Muscle of leg (tissue), 11 donors: ENCODE measurements around the gene DNAJC4. TPM values are rescaled to one million over a fixed set of nuclear protein-coding genes. Genes with fewer than 3 reads are reported as not detected.

Experiments
- DNase-seq: peaks from one replicate; pipeline ENCODE4 v3.0.0; 2013
- H3K27ac ChIP-seq: one replicate; pipeline ENCODE4 v1.5.1; 2013; ENCODE audit warnings: mild to moderate bottlenecking, low read length, control low read depth
- H3K27me3 ChIP-seq: one replicate; pipeline ENCODE4 v1.6.1; 2013; ENCODE audit warnings: low read length; ENCODE audit not compliant: control insufficient read depth, insufficient read depth
- H3K36me3 ChIP-seq: one replicate; pipeline ENCODE4 v1.6.1; 2013; ENCODE audit warnings: low read length; ENCODE audit not compliant: control insufficient read depth, insufficient read depth
- H3K4me1 ChIP-seq: one replicate; pipeline ENCODE4 v1.6.1; 2013; ENCODE audit warnings: low read length; ENCODE audit not compliant: control insufficient read depth, insufficient read depth
- H3K4me3 ChIP-seq: one replicate; pipeline ENCODE4 v1.5.1; 2013; ENCODE audit warnings: low read length, control low read depth
- H3K9me3 ChIP-seq: replicated peaks from 2 replicates; pipeline ENCODE4 v1.6.1; 2013; ENCODE audit warnings: low read depth, low read length; ENCODE audit not compliant: control insufficient read depth
- WGBS: methylation state at CpG from one replicate; pipeline ENCODE4 v1.1.5; 2013; ENCODE audit warnings: missing lambda C conversion rate; ENCODE audit not compliant: insufficient coverage; 5-methylcytosine and 5-hydroxymethylcytosine counted together
- polyA plus RNA-seq, 8 donors: library from polyadenylated mRNA; unstranded; fragments of 120-200 nt; gene quantifications; one replicate each; pipeline versions ENCODE4 v1.2.1 to v1.2.3, GENCODE V29; 2013; ENCODE audit warnings: inconsistent platforms in 1 of 8, low replicate concordance in 1 of 8; ENCODE audit not compliant: insufficient read length in 8 of 8, insufficient read depth in 1 of 8
- total RNA-seq: library from RNA; stranded (reverse); fragments of 120-200 nt; gene quantifications from one replicate; pipeline ENCODE4 v1.2.4, GENCODE V29; 2013

DNAJC4 gene
- total and polyA plus RNA-seq, 9 donors = 13.6 to 75.1 (median 52.9) TPM

DNA sequence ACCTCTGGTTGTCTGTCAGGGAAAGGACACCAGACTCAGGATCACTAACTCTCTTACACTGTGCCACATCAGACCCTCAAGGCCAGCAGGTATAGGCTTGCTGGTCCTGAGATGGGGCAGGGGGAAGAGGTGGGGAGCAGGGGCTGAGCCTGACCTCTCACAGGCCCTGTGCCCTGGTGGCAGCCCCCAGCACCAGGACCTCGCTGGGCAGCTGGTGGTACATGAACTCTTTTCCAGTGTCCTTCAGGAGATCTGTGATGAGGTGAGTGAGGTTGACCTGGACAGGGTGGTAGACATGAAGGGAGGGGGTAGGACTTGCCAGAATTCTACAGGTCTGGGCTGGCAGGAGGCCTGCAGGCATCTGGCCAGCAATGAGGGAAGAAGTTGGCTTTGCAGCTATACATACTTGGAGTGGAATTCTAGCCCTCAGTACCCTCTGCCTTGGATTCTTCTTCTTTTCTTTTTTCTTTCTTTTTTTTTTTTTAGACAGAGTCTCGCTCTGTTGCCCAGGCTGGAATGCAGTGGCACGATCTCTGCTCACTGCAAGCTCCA is 2.9 kb upstream of the DNAJC4 start:
- Histone ChIP-seq H3K27me3 (no peaks in the 10 kb centered on the region), H3K27ac (no peak overlapping the region)

DNA sequence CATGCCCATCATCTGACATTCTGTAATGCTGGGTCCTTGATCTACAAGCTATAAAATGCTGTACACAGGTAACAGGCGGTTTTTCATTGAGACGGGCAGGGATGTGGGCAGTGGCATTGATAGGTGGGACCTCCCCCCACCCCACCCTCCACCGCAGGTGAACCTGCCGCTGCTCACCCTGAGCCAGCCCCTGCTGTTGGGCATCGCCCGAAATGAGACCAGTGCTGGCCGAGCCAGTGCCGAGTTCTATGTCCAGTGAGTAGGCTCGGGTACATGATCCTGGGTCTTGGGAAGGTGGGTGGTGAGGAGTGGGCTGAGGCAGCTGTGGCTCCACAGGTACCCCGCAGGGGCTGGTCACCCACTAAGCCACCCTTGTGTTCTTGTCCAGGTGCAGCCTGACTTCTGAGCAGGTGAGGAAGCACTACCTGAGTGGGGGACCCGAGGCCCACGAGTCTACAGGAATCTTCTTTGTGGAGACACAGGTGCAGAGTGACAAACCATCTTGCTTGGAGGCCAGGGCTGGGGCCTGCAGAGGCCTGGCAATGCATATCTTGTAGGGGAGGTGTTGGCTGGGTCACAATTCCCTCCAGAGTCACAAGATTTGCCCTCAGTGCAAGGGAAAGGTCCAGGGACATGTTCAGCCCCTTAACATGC is 1.1 kb upstream of the DNAJC4 start:
- Histone ChIP-seq H3K4me3 (no peak overlapping the region), H3K4me1 (peaks cover 67% of the 10 kb centered on the region), H3K27me3 (no peaks in the 10 kb centered on the region), H3K9me3 (no peaks in the 10 kb centered on the region), H3K27ac (peak overlapping the region; percentile 95), H3K36me3 (peaks cover 8% of the 10 kb centered on the region)
- DNase-seq = peak; percentile 30
- WGBS = 88% methylated on average over 7 of the region's 12 CpGs

More for the DNA sequence above, 2.9 kb upstream of the DNAJC4 start:
- WGBS = 85% methylated on average over 1 of the region's 3 CpGs
- Histone ChIP-seq H3K4me3 (no peak overlapping the region), H3K36me3 (peaks cover 13% of the 10 kb centered on the region), H3K4me1 (peaks cover 72% of the 10 kb centered on the region), H3K9me3 (no peaks in the 10 kb centered on the region)
- peak; percentile 35 for DNase-seq

DNA sequence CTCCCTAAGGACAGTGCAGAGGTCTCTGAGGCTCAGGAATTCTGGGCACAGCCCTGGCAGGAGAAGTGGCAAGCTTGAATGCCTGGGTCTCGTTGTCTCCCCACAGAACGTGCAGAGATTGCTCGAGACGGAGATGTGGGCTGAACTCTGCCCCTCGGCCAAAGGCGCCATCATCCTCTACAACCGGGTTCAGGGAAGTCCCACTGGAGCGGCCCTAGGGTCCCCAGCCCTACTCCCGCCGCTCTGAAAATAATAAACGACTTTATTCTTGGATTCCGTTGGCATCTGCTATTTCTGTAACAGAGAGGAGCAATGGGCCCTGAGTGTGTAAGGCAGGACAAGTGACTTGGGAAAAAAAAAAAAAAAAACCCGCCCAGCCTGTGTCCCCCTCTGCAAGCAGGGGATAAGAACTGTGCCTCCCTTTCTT is 591 bp upstream of the DNAJC4 start:
- H3K4me3 ChIP-seq = peak overlapping the region; percentile 70
- H3K27me3 ChIP-seq = no peaks in the 10 kb centered on the region
- H3K27ac ChIP-seq = peak overlapping the region; percentile 95
- WGBS = 44% methylated on average over 11 of the region's 13 CpGs
- H3K9me3 ChIP-seq = no peaks in the 10 kb centered on the region
- peaks cover 62% of the 10 kb centered on the region for H3K4me1 ChIP-seq
- peaks cover 3% of the 10 kb centered on the region for H3K36me3 ChIP-seq
- no peak for DNase-seq

DNA sequence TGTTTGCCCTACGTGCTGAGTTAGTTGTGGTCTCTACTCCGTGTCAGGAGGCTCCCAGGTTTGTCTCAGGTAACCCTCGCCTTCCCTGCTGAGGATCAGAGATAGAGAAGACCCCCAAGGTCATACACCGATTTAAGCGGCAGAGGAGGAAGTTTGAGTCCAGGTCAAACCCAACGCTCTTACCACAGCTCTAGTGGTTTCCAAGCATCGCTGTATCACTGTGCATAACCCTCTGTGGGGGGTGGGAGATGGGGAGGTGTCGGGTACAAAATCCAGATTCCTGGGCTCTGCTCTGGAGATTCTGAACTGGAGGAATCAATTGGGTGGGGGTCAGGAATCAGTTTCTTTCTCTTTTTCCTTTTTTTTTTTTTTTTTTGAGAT is 627 bp downstream of the DNAJC4 start:
- Histone ChIP-seq H3K27me3 (no peaks in the 10 kb centered on the region), H3K4me1 (peaks cover 61% of the 10 kb centered on the region), H3K27ac (peak overlapping the region; percentile 95), H3K9me3 (no peaks in the 10 kb centered on the region), H3K4me3 (peak overlapping the region; percentile 70), H3K36me3 (peaks cover 5% of the 10 kb centered on the region)
- 0% methylated on average over 2 of the region's 8 CpGs for WGBS
- DNase-seq = peak; percentile 41

DNA sequence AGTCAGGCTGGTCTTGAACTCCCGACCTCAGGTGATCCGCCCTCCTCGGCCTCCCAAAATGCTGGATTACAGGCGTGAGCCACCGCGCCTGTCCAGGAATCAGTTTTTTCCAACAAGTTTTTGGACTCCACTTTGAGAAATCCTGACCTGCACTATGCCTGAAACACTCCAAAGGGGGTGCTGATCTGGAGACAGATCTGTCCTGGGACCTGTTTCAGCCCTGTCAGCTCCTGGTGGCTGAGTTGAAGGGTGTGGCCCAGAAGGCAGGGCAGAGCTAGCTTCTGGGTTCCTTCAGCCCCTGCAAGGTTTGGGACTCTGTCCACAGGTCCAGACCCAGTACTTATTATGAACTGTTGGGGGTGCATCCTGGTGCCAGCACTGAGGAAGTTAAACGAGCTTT is 1.2 kb downstream of the DNAJC4 start:
- Histone ChIP-seq H3K36me3 (peaks cover 8% of the 10 kb centered on the region), H3K4me3 (no peak overlapping the region), H3K27ac (no peak overlapping the region), H3K27me3 (no peaks in the 10 kb centered on the region), H3K4me1 (peaks cover 59% of the 10 kb centered on the region), H3K9me3 (no peaks in the 10 kb centered on the region)
- peak; percentile 32 for DNase-seq
- 90% methylated on average over 7 of the region's 7 CpGs for WGBS

DNA sequence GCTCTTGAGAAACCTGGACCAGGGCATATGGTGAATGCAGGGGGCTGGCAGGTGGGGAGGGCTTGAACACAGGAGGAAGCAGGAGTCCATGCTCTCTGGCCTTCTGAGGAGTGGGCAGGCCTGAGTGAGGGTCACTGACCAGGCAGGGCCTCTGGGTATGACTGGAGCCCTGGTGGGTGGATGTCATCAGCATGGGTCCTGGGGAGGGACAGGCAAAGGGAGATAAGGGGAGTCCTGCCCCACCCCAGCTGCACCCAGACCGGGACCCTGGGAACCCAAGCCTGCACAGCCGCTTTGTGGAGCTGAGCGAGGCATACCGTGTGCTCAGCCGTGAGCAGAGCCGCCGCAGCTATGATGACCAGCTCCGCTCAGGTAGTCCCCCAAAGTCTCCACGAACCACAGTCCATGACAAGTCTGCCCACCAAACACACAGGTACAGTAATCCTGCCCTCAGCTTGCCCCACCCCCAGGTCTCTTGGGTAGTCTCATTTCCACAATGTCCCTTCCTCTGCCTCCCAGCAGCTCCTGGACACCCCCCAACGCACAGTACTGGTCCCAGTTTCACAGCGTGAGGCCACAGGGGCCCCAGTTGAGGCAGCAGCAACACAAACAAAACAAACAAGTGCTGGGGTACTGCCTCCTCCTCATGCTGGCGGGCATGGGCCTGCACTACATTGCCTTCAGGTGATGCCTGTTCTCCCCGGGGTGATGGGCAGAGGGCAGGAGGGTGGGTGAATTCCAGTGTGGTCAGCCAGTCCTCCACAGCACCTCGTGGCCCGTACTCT is 2.0 kb downstream of the DNAJC4 start:
- WGBS = 74% methylated on average over 10 of the region's 15 CpGs

DNA sequence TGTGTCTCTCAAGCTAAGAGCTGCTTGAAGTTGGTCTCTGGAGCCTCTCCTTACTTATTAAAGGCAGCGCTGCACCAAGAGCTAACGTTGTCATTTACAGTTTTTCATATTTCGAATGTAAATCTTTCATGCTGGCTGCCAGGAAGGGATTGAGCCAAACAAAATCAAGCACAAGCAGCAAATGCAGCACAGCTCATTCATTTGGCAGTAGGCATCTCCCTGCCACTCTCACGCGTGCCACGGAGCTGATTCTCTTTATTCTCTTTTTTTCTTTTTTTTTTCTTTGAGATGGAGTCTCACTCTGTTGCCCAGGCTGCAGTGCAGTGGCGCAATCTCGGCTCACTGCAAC is 2.6 kb downstream of the DNAJC4 start:
- Histone ChIP-seq H3K36me3 (peaks cover 17% of the 10 kb centered on the region), H3K9me3 (no peaks in the 10 kb centered on the region), H3K27me3 (no peaks in the 10 kb centered on the region), H3K4me3 (no peak overlapping the region), H3K27ac (no peak overlapping the region), H3K4me1 (peaks cover 50% of the 10 kb centered on the region)
- 83% methylated on average over 5 of the region's 8 CpGs for WGBS
- peak; percentile 15 for DNase-seq

More for the DNA sequence above, 2.0 kb downstream of the DNAJC4 start:
- Histone ChIP-seq H3K27me3 (no peaks in the 10 kb centered on the region), H3K4me1 (peaks cover 50% of the 10 kb centered on the region), H3K27ac (no peak overlapping the region), H3K36me3 (peaks cover 12% of the 10 kb centered on the region), H3K4me3 (no peak overlapping the region), H3K9me3 (no peaks in the 10 kb centered on the region)
- peak; percentile 25 for DNase-seq

DNA sequence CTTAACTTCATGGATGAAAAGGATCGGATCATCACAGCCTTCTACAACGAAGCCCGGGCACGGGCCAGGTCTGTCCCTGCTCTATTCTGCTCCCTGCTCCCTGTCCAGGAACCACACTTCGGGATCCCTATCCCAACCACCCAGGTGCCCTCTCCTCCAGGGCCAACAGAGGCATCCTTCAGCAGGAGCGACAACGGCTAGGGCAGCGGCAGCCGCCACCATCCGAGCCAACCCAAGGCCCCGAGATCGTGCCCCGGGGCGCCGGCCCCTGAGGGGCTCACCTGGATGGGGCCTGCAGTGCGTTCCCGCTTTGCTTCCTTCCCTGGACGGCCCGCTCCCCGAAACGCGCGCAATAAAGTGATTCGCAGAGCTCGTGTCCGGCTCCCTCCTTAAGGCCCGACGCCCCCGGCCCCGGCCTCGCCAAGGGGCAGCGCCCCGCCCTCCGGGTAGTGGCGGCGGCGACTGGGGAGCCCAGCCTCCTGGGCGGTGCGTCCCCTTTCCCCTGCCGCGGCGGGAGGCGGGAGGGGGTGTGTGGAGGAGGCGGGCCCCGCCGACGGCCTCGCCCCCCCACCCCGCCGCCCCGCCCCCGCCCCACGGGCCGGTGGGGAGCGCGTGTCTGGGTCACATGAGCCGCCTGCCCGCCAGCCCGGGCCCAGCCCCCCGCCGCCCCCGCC is 3.7 kb downstream of the DNAJC4 start, which contains the start of gene VEGFB:
TSS of gene VEGFB (plus strand) at position 672 of the 674 bp plus-strand sequence. CDS start 250 bp downstream, outside the sequence.
- 3% methylated on average over 37 of the region's 62 CpGs for WGBS
- Histone ChIP-seq H3K4me1 (peaks cover 57% of the 10 kb centered on the region), H3K4me3 (peak within 1 kb of the TSS; percentile 56), H3K27ac (peak within 1 kb of the TSS; percentile 70), H3K9me3 (no peaks in the 10 kb centered on the region), H3K36me3 (peaks cover 27% of the 10 kb centered on the region), H3K27me3 (no peaks in the 10 kb centered on the region)
- DNase-seq = peak; percentile 84

DNA sequence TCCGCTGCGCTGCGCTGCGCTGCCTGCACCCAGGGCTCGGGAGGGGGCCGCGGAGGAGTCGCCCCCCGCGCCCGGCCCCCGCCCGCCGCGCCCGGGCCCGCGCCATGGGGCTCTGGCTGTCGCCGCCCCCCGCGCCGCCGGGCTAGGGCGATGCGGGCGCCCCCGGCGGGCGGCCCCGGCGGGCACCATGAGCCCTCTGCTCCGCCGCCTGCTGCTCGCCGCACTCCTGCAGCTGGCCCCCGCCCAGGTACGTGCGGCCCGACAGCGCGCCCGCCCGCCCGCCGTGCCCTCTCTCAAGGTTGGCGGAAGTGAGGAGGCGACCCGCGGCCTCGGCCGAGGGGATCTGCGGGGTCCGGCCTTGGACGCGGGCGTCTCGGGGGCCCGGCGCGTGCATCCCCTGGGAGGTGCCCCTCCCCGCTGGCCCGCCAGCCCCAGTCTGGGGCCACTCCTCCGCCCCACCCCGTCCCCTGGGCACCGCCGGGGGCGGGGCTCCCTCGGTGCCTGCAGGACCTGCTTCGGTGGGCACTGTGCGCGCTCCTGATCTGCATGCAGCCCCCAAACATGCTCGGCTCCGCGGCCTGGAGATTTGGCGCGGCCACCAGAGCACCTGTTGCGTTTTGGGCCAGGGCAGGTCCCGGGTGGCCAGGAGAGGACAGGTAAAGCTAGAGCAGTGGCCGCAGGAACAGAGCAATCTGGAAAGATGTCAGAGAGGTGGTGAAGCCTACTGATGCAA is 4.5 kb downstream of the DNAJC4 start:
- peak overlapping the region; percentile 53 for H3K4me3 ChIP-seq
- peak overlapping the region; percentile 55 for H3K27ac ChIP-seq
- H3K36me3 ChIP-seq = peaks cover 27% of the 10 kb centered on the region
- WGBS = under 1% methylated on average over 80 of the region's 80 CpGs
- peak; percentile 58 for DNase-seq
- no peaks in the 10 kb centered on the region for H3K27me3 ChIP-seq
- no peaks in the 10 kb centered on the region for H3K9me3 ChIP-seq
- H3K4me1 ChIP-seq = peaks cover 52% of the 10 kb centered on the region
